A549 (cell line): ENCODE measurements around the gene AGPAT2.

Experiments used
- BHLHE40 ChIP-seq: IDR thresholded peaks from 2 replicates; pipeline ENCODE4 v1.6.1; 2012; ENCODE audit warnings: low read depth, low read length, inconsistent platforms
- CBX8 ChIP-seq: fragments of 200-600 bp; sonication (generic); IDR thresholded peaks from 2 replicates; pipeline ENCODE4 v1.6.1; 2016
- CEBPB ChIP-seq, 2 experiments: fragments of >200 bp in 1 of 2; sonication (Bioruptor Twin) in 1 of 2; formaldehyde crosslinking in 1 of 2; IDR thresholded peaks; 2 replicates each; pipeline ENCODE4 v1.6.1; 2012 to 2016
- TF ChIP-seq, protein P1 (sequence below): IDR thresholded peaks from 2 replicates; pipeline ENCODE4 v1.6.1; 2012

DNA sequence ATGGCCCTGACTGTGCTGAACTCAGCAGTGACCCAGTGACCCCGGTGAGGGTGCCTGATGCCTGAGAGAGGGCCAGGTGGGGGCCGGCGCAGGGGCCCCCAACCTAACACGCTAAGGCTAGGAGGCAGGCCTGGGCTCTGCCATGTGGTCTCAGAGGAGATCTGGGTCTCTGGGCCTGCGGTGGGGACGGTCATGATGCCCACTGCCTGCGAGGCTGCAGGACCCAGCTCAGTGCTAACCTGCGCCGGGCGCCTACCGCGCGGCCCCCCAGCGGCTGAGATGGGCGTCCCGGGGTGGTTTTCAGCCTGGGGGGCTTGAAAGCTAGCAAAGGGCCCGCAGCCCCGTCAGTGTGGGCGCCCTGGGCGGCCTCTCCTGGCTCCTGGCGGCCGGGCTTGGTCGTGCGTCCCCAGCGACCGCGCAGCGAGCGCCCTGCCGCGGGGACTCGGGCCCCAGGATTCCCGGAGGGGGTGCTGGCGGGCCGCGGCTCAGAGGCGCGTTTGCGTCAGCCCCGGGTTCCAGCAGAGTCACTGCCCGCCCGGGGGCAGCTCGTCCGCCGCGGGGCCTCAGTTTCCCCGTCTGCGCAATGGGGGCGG lies 22.1 kb downstream of the AGPAT2 start:
- TF ChIP-seq, protein P1, sequence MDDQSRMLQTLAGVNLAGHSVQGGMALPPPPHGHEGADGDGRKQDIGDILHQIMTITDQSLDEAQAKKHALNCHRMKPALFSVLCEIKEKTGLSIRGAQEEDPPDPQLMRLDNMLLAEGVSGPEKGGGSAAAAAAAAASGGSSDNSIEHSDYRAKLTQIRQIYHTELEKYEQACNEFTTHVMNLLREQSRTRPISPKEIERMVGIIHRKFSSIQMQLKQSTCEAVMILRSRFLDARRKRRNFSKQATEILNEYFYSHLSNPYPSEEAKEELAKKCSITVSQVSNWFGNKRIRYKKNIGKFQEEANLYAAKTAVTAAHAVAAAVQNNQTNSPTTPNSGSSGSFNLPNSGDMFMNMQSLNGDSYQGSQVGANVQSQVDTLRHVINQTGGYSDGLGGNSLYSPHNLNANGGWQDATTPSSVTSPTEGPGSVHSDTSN, result no peak
- no peak for TF ChIP-seq BHLHE40
- no peak for TF ChIP-seq CBX8
- TF ChIP-seq CEBPB (IDR thresholded peaks at IDR 0.05), result no peak
